Measurements from ENCODE around the gene OR13C3.
"Not testable (repeated sequence)": the region's sequence is repeated elsewhere in the genome, so short reads cannot be mapped to it uniquely, and the experiment has no call there.

The OR13C3 gene

DNA sequence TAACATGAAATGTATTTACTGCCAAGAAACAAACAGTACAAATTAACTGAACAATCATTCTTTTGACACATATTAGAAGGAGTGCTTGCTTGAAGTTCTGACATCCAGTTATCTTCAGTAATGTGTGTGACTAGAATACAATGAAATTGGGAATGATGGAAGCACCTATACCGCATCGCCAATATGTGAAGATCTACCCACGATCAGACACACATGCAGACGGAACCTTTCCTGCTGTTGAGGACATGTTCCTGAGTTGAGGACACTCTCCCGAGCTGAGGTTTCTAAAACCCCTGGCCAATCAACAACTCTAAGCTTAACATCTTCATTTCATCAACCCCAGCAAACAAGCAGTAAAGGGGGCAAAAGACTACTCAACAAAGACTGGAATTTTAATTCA lies at the start of gene OR13C3:
OR13C3 (minus strand) TSS at position 101 of the 400 bp plus-strand sequence. CDS start 133 bp downstream, outside the sequence.
- DNase-seq, result no peak

DNA sequence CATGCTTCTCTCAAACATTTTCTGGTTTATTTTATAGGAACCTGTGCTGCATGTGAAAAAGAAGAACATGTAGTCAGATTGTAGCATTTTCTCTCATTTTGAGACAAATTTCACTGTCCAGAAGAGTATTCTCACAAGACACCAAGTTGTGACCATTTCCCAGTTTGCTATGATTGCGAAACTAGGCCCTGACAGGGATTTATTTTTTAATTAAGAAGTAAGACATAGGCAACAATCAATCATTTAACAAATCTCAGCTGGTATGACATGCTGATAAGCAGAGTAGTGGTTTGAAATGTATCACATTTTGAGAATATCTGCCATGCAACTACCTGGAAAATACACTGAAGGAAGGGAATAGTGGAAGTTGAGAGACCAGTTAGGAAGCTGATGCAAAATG lies 43.9 kb upstream of the OR13C3 start:
- DNase-seq, result no peak

DNA sequence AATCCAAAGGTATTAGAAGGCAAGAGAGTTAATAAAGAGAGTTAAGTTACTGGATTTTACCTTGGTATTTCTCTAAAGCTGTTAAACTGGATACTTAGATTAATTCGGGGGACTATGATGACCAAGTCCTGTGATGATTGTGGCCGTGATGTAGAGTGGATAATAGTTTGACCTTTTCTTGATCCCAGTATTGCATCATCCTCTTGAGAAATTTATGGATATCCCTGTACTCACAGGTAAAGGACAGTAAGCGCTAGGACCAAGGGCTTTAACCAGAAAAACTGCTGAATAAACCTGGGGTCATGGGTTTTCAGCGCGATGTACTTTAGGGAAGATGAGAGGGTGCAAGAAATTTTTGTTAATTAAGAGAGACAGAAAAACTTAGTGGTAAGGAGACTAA lies 40.6 kb upstream of the OR13C3 start:
- no peak for DNase-seq

DNA sequence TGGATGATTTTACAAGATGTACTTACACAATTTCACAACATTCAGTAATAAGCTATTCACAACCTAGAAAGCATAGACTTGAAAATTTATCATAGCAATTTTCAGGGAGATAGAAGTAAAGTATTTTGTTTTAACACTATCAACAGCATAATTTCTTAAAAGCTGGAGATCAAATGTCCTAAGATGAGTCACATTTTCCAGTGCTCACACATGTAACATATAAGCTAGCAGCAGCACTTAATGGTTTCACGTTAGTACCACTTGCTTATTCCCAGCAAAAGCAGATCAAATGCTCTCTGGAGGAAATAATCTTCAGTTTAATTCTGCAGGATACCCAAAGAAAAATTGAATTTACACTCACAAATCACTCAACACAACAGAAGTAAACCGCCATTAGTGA lies 38.8 kb upstream of the OR13C3 start:
- no peak for DNase-seq

DNA sequence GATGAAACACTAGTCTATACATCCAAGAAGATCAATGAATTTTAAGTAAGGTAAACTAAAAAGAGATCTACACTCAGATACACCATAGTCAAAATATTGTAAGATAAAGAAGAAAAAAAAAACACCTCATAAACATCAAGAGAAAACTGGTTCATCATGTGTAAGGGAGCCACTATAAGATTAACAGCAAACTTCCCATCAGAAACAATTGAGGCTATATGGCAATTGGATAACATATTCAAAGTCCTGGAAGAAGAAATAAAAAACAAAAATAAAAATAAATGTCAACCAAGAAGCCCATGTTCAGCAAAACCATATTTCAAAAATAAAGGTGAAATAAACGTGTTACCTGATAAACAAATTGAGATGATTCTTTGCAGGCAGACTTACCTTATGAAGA lies 36.0 kb upstream of the OR13C3 start:
- DNase-seq, result no peak

DNA sequence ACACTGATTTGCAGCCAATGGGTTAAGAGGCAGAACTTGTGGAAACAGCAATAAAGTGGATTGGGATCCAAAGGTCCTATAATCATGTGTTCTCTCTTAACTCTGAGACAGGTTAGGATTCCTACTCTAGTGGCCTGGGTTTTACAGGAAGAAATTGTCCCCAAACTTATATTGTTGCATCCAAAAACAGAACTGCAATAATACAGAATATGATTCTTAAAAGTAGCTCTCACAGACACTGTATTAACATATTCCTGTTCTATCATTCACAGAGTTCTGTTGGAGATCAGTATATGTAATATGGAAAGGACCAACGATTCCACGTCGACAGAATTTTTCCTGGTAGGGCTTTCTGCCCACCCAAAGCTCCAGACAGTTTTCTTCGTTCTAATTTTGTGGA lies 32.2 kb upstream of the OR13C3 start, which contains the start of gene OR13C8:
OR13C8 (plus strand) TSS at position 301 of the 400 bp plus-strand sequence; CDS start at position 301, 0 bp downstream.
- DNase-seq, result no peak

DNA sequence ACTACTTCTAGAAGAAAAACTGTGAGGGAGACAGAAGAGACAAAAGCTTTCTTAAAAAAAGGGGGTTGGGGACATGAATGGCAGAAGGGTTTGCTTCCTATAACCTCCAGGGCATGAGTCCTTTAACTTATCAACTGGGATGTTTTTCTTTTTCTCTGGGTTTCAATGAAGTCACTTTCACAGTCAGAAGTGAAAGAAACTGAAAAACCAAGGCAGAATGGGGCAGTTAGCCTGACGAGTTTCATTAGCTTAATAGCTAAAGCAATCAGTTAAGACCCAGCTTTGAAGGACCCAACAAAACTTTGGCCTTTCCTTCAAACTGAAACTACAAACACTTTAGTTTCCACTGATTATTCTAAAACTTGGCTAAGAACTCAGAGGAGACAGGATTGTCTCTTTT lies 27.7 kb upstream of the OR13C3 start:
- DNase-seq, result no peak

DNA sequence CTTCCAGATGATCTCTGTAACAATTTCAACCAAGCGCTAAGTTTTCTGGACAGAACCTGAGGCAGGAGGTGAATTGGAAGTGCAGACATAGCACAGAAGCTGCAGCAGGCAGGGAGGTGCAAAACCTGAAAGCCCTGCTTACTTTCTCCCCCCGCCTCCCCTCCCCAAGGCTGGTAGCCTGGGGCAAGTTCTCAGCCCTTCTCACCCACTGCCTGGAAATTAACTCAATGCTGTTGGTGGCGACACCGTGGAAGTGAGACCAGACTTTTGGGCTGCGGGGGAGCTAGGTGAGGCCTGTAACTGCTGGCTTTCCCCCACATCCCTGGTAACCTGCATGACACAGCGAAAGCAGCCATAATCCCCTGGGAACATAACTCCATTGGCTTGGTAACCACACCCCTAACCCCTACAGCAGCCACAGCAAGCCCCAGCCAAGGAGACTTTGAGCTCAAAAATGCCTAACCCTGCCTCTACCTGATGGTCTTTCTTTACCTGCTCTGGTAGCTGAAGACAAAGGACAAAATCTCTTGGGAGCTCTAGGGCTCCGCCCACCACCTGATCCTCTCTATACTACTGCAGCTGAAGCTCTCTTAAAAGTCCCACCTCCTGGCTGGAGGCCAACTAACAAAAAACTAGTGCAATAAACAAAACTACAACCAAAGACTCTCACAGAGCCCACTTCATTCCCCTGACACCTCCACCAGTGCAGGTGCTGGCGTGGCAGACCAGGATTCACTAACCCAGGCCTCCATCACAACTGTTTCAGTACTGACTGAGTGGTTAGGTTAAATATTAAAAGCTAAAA lies 20.4 kb upstream of the OR13C3 start:
- no peak for DNase-seq

DNA sequence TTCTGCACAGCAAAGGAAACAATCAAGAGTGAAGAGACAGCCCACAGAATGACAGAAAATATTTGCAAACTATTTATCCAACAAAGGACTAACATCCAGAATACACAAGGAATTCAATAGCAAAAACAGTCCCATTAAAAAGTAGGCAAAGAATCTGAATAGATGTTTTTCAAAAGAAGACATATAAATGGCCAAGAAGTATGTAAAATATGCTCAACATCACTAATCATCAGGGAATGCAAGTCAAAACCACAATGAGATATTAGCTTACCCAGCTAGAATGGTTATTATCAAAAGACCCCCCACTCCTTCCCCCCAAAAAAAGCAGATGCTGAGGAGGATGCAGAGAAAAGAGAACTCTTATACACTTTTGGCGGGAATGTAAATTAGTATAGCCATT lies 18.9 kb upstream of the OR13C3 start:
- DNase-seq, result no peak

DNA sequence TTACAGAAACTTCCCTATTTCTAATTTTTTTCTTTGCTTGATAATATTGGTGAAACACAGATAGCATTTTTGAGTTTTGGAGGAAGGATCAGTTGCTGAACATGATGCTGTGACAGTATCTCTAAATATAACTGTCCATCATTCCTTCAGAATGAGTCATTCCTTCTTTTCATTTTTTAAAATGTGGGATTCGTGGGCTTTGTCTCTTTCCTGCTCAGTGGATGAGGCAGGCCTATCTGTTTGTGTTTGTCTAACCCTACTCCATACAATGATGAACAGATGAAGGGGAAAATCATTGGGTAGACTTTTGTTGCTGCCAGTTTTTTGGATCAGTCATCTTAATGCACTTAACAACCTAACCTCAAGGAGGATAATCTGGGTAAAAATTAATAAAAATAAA lies 16.6 kb upstream of the OR13C3 start:
- no peak for DNase-seq

DNA sequence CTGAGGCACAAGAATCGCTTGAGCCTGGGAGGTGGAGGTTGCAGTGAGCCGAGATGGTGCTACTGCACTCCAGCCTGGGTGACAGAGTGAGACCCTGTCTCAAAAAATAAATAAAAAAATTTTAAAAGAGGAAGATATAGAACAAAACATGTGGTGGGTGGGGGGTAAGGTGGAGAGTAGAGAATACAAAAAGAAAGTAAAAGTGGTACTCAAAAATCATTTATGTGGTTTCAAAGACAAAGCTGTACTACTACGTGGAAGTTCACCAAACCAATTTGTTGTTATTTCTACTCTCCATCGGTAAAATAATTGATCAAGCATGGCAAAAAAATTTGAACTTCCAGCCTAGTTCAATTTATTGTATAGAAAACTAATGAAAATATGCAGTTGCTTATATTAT lies 8.0 kb upstream of the OR13C3 start:
- DNase-seq, result no peak

DNA sequence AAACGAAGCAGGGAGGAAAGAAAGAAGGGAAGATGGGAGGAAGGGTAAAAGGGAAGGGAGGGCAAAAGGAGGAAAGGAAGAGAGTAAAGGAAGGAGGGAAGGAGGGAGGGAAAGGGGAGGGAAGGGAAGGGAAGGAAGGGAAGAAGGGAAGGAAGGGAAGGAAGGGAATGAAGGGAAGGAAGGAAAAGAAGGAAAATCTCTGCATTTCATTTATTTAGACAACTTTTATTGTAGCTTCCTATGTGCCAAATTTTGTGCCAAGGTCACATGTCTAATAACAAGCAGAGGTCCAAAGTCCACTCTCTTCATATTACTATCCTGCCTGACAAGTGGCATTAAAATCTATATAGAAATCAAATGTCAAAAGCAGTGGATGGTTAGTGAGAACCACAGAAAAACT lies 2.6 kb upstream of the OR13C3 start:
- no peak for DNase-seq

DNA sequence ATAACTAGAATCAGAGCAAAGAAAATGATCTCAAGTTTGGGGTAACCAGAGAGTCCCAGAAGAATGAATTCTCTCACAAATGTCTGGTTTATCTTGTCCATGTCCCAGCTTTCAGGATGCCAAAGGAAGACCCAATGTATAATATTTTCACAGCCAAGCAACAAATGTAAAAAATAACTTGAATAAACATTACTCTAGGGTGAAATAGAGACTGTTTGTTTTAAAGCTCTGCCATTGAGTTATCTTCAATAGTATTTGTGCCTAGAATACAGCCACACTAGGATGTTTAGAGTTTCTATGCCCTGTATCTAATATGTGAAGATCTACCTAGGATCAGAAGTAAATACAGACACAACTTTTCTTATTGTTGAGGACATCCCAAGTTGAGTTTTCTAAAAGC lies 9.5 kb downstream of the OR13C3 start, which contains the start of gene OR13C4:
OR13C4 (minus strand) TSS at position 101 of the 400 bp plus-strand sequence; CDS start at position 101, 0 bp downstream.
- no peak for DNase-seq

DNA sequence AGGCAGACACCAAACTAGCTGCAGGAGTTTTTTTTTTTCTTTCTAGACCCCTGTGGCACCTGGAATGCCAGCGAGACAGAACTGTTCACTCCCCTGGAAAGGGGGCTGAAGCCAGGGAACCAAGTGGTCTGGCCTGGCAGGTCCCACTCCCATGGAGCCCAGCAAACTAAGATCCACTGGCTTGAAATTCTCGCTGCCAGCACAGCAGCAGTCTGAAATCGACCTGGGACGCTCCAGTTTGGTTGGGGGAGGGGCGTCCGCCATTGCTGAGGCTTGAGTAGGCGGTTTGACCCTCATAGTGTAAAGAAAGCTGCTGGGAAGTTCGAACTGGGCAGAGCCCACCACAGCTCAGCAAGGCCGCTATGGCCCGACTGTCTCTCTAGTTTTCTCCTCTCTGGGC lies 16.4 kb downstream of the OR13C3 start:
- not testable (repeated sequence) for DNase-seq

DNA sequence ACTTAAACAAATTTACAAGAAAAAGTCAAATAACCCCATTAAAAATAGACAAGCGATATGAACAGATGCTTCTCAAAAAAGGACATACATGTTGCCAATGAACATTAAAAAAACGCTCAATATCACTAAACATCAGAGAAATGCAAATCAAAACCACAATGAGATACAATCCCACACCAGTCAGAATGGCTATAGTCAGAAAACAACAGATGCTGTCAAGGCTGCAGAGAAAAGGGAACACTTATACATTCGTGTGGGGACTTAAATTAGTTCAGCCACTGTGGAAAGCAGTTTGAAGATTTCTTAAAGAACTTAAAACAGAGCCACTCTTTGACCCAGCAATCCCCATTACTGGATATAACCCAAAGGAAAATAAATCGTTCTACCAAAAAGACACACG lies 21.8 kb downstream of the OR13C3 start:
- DNase-seq, result no peak

DNA sequence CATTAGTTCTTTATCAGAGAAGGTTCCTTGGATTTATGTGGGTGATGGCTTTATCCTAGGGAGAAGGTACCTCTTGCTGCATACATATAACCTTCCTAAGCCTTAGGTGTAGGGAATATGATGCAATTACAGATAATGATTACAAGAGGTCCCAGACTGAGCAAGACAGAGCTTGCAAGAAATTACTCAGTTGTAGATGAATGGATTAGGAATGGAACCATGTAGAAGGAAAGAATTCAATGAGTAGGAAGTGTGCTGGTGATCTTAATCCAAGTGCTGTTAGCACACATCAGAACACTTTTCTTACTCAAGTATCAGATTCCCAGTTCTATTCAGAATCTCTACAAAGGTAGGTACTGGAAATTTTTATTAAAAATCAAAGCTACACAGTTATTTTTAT lies 30.1 kb downstream of the OR13C3 start:
- DNase-seq, result no peak

DNA sequence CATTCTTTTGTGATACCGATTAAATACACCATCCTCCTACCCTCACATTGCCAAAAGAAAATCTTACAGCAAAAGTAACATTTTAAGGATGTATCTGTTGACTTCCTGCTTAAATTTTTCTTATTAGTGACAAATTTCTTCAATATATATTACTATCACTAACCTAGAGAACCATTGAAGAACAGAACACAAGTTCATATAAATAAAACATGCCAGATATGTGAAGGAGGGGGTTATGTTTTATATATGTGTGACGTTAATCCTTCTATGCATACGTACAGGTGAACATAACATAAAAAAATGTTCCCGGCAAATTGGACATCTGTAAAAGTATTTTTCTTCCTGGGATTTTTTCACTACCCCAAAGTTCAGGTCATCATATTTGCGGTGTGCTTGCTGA lies 32.7 kb downstream of the OR13C3 start, which contains the start of gene OR13F1:
OR13F1 (plus strand) TSS at position 301 of the 400 bp plus-strand sequence; CDS start at position 301, 0 bp downstream.
- DNase-seq, result no peak

DNA sequence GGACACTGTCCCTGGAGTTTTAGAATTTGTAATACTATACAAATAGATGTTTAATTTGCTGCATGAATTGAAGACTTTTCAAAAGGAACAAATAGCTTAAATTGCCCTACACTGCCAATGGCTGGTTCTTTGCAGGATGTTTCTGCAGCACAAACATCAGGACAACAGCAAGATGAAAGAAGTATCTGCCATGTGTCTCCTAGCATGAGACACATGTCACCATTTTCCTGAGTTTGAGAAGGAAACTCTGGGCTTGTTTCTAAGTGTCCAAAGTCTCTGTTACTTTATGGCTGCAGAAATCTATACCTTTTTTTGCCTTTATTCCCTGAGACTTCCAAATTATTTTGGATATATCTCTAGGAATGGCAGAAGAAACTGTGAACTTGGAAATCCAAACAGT lies 33.2 kb downstream of the OR13C3 start:
- DNase-seq, result no peak

DNA sequence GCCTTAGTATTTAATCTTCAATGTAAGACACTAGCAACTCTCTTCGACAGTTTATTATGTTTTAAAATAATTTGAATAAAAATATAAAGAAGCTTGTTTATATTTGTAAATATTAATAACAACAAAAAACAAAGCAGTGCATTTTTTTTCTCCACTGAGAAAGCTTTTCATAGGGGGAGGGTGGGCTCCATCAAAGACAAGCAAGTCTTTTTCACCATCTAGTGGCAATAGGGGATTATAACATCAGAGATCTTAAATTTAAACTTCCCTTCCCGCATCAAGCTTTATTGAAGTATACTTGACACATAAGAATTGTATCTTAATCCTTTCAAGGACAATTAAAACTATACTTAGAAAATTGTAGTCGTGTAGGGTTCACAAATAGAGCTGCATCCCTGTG lies 41.8 kb downstream of the OR13C3 start:
- no peak for DNase-seq
